ENCODE measurements around the gene SNX32.
"Not testable (repeated sequence)": the region's sequence is repeated elsewhere in the genome, so short reads cannot be mapped to it uniquely, and the experiment has no call there.

SNX32 gene

DNA sequence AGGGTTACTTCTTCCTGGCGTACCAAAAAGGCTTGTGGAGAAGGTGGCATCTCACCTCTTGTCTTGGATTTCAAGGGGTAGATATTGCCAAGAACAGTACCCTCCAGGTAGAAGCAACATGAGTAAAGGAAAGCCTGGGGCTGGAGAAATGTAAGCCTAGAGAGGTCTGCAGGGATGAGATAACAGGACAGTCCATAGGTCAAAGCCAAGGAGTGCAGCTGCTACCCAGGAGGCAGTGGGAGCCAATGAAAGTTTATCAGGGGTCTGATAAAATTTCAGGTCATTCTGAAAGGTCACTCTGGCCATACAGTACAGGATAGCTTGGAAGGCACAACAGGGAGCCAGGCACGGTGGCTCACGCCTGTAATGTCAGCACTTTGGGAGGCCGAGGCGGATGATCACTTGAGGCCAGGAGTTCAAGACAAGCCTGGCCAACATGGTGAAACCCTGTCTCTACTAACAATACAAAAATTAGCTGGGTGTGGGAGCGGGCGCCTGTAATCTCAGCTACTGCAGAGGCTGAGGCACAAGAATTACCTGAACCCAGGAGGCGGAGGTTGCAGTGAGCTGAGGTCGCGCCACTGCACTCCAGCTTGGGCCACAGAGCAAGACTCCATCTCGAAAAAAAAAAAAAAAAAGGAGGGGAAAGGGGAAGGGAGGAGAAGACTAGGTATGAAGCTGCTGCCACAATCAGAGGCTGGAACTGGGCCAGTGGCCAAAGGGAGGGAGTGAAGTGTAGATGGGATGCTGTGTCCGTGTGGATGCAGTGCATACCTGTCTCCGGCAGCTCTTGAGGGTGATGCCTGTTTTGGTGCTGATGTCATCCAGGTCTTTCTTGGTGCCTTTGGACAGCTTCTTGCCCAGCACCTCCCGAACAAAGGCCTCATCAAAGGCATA lies 53.3 kb downstream of the SNX32 start:
- DNase-seq (ENCODE audit: low spot score) = no peak

GRCh38 chr11:65887723-65888162 lies 54.0 kb downstream of the SNX32 start:
- peak; percentile 85 for DNase-seq (ENCODE audit: low spot score)

- peak; percentile 97 for DNase-seq (ENCODE audit: low spot score)
Measured at GRCh38 chr11:65888163-65888814, 54.5 kb downstream of the SNX32 start, which contains the start of gene FIBP. FIBP (minus strand) TSS chr11:65888471; CDS start chr11:65888418, 53 bp downstream.

DNA sequence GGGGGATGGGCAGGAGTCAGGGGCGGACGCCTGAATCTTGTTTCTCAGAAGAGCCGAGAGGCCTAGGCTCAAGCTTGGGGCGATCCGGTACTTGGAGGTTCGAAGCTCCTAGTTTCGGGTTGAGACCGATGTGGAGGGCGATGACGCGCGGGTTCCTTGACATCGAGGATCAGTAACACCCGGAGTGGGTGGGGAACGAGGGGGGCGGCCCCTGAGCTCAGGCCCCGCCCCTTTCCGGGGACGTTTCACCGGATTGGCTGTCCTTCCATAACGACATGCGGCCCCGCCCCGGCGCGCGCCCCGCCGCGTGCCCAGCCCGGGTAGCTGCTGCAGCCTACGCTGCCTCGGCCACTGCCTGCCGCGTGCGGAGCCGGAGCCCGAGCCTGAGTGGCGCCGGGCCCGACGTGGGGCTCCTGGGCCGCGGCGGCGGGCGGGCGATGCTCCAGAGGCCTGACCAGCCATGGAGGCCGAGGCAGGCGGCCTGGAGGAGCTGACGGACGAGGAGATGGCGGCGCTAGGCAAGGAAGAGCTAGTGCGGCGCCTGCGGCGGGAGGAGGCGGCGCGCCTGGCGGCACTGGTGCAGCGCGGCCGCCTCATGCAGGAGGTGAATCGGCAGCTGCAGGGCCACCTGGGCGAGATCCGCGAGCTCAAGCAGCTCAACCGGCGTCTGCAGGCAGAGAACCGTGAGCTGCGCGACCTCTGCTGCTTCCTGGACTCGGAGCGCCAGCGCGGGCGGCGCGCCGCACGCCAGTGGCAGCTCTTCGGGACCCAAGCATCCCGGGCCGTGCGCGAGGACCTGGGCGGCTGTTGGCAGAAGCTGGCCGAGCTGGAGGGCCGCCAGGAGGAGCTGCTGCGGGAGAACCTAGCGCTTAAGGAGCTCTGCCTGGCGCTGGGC lies 56.8 kb downstream of the SNX32 start, which contains the start of gene CCDC85B:
Gene CCDC85B, plus strand, starts transcription at position 350 of the 895 bp plus-strand sequence. Its CDS starts 111 bp downstream, at position 461.
- peak; percentile 96 for DNase-seq (ENCODE audit: low spot score)

DNA sequence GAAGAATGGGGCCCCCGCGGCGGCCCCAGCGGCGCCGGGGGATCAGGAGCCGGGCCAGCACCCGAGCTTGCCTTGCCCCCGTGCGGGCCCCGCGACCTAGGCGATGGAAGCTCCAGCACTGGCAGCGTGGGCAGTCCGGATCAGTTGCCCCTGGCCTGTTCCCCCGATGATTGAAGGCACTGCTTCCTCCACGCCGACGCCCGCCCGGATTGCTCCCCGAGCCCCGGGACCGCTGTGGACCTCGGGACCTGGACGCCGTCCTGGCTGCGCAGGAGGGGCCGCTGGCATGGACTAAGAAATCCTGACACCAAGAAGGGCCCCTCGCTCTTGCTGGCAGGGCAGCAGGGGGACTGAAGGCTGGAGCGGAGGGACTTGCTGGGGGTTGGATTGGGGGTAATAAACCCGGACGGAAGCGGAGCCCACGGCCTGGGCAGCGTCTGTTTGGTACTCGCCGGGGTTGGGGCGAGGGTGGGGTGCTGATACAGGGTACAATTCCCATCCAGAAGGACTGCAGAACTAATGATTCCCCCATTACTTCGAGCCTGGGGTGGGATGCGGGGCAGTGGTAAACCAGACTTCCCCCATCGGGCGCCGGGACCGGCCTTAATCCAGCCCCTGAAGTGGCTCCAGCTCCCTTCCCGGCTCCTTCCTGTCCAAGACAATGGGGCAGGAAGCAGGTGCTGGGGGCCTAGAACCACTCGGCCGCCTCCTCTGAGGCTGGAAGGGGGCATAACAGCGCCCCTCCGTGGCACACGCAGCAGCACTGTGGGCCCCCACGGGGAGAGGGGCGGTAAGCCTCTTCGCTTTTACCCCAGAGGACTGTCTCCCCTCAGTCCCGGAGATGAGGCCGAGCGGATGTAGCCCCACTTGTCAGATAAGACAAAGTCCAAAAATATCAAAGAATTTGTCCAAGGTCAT lies 57.7 kb downstream of the SNX32 start:
- peak; percentile 92 for DNase-seq (ENCODE audit: low spot score)

DNA sequence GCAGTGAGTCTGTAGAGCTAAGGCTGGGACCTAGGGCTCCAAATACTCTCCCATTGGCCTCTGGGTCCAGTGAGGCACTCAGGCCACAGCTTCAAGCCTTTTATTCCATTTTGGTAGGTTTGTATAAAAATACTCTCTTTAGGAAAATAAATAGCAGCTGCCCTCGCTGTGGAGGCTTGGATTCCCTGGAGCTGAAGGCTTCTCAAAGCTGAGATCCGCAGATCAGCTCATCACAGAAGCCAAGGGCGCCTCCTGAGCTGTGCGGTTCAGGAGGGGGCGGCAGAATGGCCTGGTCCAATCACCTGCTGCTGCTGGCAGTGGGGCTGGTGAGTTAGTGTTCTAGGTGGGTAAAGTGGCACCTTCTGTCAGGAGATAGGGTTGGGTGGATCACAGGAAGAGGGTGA lies 58.4 kb downstream of the SNX32 start:
- DNase-seq (ENCODE audit: low spot score) = not testable (repeated sequence)

GRCh38 chr11:65892661-65893317 lies 59.0 kb downstream of the SNX32 start:
- peak; percentile 85 for DNase-seq (ENCODE audit: low spot score)

DNA sequence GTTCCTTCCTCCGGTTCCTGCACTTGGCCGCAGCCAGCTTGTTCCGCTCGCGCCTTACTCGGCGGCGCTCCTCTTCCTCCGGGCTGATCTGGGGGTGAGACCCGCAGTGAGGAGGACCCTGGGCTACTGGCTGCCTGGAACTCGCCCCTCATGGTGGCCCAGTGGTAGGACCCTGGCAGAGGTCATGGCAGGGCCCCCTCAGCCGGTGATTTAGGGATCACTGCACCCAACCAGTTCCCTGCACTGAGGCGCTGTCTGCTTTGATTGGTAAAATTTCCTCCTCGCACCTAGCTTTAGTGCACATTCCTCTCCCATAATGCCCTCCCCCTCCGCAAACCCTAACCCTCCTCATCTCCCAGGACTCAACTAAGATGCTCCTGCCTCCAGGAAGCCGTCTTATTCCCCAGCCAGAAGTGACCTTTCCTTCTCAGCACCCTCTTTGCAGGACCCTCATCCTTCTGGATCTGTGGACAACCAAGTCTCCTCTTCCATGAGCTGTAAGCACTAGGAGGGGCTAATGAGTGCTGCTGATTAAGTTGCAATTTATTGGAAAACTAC lies 60.4 kb downstream of the SNX32 start:
- peak; percentile 87 for DNase-seq (ENCODE audit: low spot score)

DNA sequence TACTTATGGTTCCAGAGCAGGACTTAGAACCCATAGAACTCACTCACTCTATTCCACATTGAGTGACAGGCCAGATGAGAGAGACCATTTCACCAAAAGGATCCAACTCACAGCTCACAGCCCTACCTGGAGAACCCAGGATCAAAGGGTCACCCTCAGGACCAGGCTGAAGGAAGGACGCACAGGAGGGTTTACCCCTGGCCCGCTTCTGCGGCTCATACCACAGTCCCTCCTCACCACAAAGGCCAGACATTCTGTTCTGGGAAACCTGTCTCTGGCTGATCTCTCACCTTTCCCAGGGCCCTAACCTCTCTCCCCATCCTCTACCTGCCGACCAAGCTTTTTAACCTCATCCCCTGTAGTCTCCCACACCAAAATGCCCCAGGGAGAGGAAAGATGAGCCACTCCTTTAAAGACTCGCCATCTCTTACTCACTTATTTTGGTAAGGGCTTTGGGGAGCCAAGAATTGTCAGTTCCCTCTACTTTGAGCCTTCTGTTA lies 61.8 kb downstream of the SNX32 start:
- DNase-seq (ENCODE audit: low spot score) = peak; percentile 65

GRCh38 chr11:65896034-65896999 lies 62.6 kb downstream of the SNX32 start:
- peak; percentile 71 for DNase-seq (ENCODE audit: low spot score)

DNA sequence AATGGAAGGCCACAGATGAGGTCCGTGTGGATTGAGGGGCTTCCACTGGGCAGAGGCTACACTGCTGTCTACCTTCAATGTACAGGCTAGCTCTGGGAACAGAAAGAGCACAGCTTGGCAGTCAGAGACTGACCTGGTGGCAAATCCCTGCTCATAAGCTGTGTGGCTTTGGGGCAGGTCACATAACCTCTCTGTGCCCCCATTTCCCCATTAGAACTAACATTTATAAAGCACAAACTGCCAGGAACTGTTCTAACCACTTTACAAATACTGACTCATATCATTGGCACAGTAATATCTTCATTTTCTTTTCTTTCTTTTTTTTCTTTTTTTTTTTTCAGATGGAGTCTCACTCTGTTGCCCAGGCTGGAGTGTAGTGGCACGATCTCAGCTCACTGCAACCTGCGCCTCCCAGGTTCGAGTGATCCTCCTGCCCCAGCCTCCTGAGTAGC lies 63.3 kb downstream of the SNX32 start:
- DNase-seq (ENCODE audit: low spot score) = peak; percentile 49

DNA sequence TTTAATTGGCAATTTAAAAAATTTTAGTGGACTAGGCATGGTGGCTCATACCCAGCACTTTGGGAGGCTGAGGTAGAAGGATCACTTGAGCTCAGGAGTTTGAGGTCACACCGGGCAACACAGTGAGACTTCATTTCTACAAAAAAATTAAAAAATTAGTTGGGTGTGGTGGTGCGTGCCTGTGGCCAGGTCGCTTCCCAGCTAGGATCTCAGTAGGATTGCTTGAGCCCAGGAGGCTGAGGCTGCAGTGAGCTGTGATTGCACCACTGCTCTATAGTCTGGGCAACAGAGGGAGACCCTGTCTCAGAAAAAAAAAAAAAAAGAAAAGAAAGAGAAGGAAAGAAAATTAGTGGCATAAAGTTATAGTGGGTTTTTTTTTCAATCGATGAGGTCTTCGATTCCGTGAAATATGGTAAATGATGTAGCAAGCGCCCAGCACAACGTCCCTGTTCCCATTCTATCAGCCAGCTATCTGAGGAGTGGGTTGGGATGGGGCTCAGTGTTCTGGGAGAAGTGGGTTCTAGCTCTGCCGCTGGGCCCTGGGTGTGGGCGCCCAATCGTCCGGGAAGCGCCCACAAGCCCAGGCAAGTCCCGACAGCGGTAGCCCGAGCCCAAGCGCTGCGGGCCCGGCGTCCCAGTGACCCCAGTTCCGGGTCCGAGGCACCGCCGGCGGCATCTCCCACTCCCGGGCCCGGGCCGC lies 65.0 kb downstream of the SNX32 start:
- no peak for DNase-seq (ENCODE audit: low spot score)

GRCh38 chr11:65899356-65900124 lies 65.8 kb downstream of the SNX32 start:
- DNase-seq (ENCODE audit: low spot score) = peak; percentile 90

- DNase-seq (ENCODE audit: low spot score) = peak; percentile 98
Measured at GRCh38 chr11:65900125-65900898, 66.5 kb downstream of the SNX32 start, which contains the start of gene FOSL1. FOSL1 (minus strand) TSS chr11:65900388; CDS start chr11:65900339, 49 bp downstream.

- DNase-seq (ENCODE audit: low spot score) = peak; percentile 51
Measured at GRCh38 chr11:65900899-65901180, 67.1 kb downstream of the SNX32 start.

GRCh38 chr11:65903068-65903481 lies 69.3 kb downstream of the SNX32 start:
- peak; percentile 95 for DNase-seq (ENCODE audit: low spot score)
